Vagina (tissue), 2 donors: ENCODE results near the gene UNC93B1.

Source experiments
- POLR2A ChIP-seq, 2 donors: fragments of 450-650 bp; IDR thresholded peaks; one replicate each; pipeline ENCODE4 v1.6.1; 2017; ENCODE audit warnings: antibody characterized with exemption in 2 of 2, mild to moderate bottlenecking in 2 of 2, moderate library complexity in 2 of 2
- POLR2AphosphoS5 ChIP-seq, 2 donors: sonication (generic); formaldehyde crosslinking; IDR thresholded peaks; one replicate each; pipeline ENCODE4 v1.9.0; 2017; ENCODE audit warnings: antibody characterized with exemption in 2 of 2, mild to moderate bottlenecking in 2 of 2, low read depth in 1 of 2; ENCODE audit not compliant: insufficient read depth in 1 of 2
- TF ChIP-seq, protein P1 (sequence below), 3 experiments: fragments of 450-650 bp in 2 of 3; fragments of 200-600 bp in 1 of 3; sonication (generic) in 1 of 3; IDR thresholded peaks; one replicate each; pipeline ENCODE4 v1.5.1; 2017 to 2019; ENCODE audit warnings: antibody characterized with exemption in 3 of 3, mild to moderate bottlenecking in 2 of 3, moderate library complexity in 2 of 3

GRCh38 chr11:68053117-68053516, 49.2 kb upstream of the UNC93B1 start:
- TF ChIP-seq, protein P1, sequence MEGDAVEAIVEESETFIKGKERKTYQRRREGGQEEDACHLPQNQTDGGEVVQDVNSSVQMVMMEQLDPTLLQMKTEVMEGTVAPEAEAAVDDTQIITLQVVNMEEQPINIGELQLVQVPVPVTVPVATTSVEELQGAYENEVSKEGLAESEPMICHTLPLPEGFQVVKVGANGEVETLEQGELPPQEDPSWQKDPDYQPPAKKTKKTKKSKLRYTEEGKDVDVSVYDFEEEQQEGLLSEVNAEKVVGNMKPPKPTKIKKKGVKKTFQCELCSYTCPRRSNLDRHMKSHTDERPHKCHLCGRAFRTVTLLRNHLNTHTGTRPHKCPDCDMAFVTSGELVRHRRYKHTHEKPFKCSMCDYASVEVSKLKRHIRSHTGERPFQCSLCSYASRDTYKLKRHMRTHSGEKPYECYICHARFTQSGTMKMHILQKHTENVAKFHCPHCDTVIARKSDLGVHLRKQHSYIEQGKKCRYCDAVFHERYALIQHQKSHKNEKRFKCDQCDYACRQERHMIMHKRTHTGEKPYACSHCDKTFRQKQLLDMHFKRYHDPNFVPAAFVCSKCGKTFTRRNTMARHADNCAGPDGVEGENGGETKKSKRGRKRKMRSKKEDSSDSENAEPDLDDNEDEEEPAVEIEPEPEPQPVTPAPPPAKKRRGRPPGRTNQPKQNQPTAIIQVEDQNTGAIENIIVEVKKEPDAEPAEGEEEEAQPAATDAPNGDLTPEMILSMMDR (IDR thresholded peaks at IDR 0.05) = no peak
- TF ChIP-seq POLR2A (IDR thresholded peaks at IDR 0.05) = no peak
- no peak for TF ChIP-seq POLR2AphosphoS5 (IDR thresholded peaks at IDR 0.05; ENCODE audit: insufficient read depth in 1 of 2, low read depth in 1 of 2)
